Activated T-cell treated with anti-CD3 and anti-CD28 coated beads, Interleukin-2, amount 50 U/mL, for 48 hours (primary cell): ENCODE results near the gene C1orf56.
A peak's percentile ranks its signal among the peaks of the same experiment; 100 is the strongest.

Source experiments
- DNase-seq, 2 experiments: peaks; one replicate each; pipeline ENCODE4 v3.0.0-alpha.2; 2020

Gene C1orf56, protein sequence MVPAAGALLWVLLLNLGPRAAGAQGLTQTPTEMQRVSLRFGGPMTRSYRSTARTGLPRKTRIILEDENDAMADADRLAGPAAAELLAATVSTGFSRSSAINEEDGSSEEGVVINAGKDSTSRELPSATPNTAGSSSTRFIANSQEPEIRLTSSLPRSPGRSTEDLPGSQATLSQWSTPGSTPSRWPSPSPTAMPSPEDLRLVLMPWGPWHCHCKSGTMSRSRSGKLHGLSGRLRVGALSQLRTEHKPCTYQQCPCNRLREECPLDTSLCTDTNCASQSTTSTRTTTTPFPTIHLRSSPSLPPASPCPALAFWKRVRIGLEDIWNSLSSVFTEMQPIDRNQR

DNA sequence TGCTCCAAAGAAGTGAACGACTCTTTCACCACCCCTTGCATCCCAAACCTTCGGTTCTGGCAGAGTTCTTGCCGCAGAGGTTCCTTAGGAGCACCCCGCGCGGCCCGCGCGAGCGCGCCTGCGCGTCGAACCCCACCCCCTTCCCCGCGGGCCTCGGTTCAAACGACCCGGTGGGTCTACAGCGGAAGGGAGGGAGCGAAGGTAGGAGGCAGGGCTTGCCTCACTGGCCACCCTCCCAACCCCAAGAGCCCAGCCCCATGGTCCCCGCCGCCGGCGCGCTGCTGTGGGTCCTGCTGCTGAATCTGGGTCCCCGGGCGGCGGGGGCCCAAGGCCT, at the start of gene C1orf56:
C1orf56 (plus strand) TSS at position 161 of the 334 bp plus-strand sequence; CDS start at position 258, 97 bp downstream.
- DNase-seq = peak; percentile 70 to 74

DNA sequence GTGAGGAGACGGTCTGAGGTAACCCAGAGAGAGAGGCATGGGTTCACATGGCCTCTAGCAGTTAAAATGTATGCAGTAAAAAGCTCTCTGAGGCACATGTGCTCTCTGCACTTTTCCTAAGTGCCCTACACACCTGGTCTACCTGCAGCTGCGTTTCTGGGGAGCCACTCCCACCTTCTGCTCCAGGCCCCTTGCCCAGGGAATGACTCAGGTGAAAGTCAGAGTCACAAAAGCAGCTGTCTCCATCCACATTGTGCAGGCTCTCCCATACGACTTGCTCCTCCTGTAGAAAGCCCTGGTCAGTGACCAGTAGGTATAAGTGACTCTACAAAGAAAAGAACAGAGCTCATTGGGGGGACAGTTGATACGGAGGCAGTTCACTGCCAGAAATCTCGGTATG, 49.6 kb upstream of the C1orf56 start:
- no peak for DNase-seq

DNA sequence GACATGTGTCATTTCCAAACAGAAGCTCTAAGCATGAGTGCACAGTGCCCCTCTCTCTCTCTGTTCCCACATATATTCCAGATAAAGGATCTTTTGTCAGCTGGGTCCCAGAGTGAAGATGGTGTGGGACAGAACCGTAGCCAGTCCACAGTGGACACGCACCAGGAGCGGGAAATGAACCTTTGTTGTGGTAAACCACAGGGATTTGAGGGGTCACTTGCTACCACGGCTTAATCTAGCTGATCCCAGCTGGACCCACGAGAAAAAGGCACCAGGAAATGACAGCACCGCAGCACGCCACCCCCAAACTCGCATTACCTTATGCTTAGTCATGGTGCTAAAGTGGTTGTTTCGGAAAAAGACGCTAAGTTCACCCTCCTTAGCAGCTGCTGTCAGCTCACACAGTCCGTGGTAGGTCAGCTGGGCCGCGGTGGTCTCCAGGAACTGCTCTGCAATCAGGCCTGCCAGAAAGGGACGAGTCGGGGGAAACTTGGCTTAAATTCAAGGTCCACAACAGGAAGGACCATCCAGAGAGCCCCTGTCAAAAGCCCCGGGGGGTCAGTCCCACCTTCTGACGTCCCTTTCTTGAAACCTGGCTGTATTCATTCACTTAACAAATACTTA, 48.4 kb upstream of the C1orf56 start:
- DNase-seq = peak; percentile 52 to 60

DNA sequence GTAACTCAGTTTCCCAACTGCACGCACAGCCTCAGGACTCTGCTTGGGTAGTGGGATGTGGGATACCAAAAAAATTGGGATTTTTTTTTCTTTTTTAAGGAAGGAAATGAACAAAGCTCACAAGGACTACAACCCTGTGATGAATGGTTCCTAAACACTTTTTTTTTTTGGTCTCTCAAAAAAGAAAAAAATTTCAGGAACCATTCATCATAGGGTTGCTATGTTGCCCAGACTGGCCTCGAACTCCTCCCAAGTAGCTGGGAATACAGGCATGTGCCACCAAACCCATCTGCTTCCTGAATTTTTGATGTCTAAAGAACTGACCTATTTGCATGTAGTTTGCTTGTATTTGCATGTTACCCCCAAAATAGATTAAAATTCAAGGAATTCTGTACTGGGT, 47.6 kb upstream of the C1orf56 start:
- DNase-seq = no peak

DNA sequence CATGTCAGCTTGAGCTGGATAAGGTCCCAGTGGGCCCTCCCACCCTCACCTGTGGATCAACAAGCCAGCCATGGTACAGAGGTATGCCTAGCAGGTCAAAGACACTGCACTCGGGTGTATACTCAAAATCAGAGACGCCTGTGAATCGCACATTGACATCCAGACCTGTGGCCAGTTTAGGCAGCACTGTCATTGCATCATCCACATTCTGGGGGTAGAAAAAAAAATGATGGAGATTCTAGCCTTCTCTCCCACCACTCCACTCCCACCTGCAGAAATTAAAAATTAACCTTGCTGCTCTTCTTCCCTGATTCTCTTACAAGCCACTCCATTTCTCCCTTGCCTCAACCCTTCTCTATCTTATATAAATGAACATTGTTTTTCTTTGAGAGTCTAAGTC, 47.1 kb upstream of the C1orf56 start:
- no peak for DNase-seq

DNA sequence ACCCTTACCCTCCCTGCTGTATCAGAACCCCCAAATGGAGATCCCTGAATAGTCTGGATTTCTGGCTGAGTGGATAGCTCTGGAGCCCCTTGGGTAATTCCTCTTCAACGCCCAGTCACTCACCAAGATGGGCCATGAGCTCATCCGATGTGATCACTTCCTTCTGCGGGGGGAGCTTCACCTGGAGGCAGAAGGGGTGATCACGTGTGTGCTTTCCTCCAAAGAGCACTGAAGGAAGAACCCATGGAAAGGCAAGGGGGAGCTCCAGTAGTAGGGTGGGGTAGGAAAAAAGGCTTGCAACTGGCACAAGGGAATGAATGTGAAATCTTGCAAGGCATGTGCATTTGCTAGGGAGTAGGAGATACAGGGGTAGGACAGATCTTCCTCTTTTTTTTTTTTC, 45.9 kb upstream of the C1orf56 start:
- no peak for DNase-seq

DNA sequence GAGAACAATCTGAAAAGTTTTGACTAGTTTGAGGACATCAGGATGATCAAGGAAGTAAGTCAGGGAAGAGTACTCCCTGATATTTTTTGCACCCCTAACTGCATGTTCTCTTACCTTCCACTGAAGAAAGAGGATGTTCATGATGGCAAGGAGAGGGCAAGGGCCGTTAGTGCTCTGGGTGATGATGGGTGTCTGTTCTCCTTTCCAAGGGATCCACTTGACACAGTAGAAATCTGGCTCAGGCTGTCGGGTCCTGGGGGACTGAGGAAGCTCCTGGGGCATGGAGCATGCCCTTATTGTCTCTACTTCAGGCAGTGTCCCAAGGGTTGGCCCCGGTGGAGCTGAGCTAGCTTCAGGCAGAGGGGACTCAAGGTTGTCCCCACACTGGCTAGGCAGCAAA, 45.5 kb upstream of the C1orf56 start:
- no peak for DNase-seq

DNA sequence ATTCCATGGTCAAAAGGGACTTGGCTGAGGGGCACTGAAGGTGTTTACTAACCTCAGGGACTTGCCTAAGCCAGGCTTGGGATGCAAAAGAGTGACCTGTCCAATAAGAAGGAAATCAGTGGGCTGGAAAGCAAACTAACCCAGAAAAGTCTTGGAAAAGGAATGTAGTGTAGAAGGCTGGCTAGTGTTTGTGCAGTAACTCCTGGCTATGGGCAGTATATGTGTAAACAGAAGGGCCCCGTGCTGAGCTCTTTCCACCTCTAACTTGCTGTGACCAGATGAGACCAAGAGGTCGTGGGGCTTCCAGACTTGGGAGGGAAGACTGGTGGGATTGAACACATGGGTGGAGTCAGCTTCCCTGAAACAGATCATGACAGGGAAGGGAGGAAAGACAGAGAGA, 44.9 kb upstream of the C1orf56 start:
- DNase-seq = no peak

DNA sequence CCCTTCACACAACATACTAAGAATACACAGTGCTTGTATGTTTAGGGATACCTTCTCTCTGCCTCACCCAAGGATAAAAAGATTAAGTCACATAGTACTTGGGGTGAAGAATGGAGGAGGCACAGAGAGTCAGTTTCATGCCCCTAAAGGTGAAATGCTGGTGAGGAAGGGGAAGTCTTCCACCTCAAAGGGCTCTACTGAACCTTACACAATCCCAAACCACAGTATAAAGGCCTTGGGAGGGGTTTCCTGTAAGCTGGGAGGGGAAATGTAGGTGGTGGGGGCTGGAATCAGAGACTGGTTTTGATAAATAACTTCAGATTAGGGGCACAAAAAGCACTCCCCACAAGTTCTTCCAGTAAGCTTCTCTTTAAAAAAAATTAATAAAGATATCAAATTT, 44.4 kb upstream of the C1orf56 start:
- no peak for DNase-seq

DNA sequence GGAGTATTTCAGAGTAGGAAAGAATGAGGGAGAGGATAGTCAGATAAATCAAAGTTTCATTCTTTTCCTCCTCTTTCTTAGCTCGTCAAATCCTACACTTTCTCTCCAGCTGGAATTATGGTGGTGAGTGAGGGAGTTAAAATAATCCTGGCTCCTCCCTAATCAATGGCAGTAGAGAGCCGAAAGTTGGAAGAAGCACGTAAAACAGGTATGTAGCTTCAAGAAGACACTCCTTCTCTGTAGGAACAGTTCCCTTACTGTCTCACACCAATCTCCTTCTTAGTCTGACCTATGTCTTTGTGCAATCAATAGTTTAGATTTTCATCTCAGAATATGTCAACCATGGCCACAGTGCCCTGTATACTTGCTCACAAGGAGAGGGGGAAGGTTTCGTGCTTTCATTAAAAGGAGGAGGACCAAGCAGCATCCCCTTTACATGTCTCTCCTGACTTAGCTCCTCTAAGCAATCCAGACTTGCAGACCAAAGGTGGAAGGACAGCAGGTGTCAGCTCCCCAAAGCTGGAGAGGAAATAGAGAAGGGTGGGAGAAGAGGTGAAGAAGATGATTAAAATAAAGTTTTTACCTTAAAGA, 41.7 kb upstream of the C1orf56 start:
- no peak for DNase-seq

DNA sequence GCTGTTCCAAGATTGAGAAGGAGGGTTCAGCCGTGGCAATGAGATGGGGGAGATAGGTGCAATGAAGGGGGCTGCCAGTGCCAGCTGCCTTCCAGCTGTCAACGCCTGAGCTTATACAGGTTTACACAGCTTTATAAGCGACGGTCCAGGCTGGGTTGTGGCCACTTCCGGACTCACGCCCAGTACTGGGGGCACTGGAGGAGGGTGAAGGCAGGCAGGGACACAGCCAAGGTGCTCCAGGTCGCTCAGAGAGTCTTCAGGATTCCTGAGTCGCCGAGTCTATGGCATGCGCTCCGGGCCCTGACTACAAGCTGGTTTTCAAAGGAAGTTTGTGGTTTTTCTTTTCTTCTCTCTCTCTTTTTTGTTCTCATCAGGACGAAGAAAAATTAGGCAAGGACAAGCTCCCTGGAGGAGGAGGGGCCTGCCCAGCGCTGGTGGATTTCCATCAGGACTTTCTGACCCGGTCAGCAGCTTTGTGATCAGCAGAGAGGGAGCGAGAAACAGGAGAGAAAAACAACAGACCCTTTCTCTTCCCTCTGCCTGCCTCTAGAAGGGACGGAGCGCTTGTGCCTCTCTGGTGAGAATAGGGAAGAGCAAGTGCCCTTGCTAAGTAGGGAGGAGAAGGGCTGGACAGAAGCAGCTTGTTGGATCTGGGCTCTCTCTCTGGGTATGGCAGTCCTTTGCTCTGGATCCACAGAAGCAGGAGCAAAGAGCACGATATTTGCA, 41.1 kb upstream of the C1orf56 start, which contains the start of gene MINDY1:
MINDY1 (minus strand) TSS at position 576 of the 726 bp plus-strand sequence. CDS start 4,285 bp downstream, outside the sequence.
- peak; percentile 61 to 63 for DNase-seq

DNA sequence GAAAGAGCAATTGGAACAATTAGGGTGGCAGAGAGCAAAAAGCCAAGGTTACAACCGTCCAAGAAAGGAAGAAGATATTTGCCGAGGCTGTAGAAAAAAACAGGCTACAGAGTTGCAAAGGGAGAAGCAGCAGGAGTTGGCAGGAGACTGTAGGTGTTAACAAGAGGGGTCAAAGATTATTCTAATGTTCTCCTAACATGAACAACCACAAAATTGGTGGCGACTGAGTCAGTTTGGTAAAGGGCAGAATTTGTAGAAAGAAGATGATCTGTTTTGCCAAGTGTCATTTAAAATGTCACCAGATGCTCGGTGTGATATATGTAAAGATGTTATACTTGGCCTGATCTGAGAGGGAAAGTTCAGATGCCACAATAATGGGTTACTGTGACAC, 39.7 kb upstream of the C1orf56 start:
- DNase-seq = no peak

DNA sequence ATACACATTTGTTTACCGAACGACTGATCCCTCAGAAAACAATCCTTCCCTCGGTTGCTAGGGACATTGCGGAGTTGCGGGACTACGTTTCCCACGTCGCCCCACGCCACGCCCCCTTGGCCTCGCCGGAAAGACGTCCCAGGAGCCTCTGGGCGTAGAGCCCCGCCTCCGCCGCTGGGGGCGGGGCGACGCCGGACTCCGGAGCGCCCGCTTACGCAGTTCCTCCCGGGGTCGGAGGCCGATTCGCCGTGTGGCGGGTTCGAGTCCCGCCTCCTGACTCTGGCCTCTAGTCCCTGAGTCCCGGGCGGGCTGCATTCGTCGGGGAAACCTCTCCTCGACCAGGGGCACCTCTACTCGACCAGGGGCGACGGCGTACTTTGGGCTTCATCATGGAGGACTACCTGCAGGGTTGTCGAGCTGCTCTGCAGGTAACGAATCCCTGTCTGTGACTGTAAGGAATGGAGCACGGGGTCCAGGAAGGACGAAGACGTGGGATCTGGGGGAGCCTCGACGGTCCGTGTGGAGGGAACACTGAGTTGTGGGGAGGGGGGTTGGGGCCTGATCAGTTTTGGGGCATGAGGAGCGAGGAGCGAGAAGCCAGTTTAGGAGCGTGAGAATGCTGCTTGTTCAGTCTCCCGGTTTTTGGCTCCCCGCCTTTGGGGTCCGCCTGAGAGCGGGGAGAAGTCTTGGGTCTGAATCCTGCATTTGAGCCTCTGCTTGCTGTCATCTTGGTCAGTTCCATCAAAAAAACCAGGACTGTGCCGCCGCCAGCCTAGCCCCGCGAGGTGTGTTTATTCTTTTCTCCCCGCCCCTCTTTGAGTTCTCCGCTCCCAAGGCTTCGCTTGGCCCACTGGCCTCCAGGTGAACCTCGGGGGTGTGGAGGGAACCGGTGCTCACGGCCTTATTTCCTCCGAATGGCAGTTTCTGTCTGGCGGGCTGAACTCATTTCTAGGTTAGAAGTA, 39.0 kb upstream of the C1orf56 start, which contains the start of gene PRUNE1:
PRUNE1 (plus strand) TSS at position 206 of the 962 bp plus-strand sequence; CDS start at position 390, 184 bp downstream.
- peak; percentile 96 to 97 for DNase-seq

DNA sequence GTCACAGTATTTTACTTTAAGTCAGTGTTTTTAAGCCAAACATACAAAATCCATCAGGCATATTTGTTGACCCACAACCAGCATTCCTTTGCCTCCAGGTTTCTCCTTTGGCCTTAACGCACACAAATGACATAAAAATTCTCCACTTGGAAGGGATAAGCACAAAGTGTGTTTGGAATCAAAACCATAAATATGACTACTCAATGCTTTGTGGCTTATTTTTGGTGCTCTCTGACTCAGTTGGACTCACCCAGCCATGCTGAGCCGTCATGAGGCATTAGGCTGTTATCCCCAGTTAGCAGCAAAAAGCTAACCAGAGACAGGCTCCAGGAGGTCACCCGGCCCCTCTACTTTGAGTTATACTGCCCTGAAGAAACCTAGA, 38.4 kb upstream of the C1orf56 start:
- DNase-seq = peak; percentile 35 to 40

DNA sequence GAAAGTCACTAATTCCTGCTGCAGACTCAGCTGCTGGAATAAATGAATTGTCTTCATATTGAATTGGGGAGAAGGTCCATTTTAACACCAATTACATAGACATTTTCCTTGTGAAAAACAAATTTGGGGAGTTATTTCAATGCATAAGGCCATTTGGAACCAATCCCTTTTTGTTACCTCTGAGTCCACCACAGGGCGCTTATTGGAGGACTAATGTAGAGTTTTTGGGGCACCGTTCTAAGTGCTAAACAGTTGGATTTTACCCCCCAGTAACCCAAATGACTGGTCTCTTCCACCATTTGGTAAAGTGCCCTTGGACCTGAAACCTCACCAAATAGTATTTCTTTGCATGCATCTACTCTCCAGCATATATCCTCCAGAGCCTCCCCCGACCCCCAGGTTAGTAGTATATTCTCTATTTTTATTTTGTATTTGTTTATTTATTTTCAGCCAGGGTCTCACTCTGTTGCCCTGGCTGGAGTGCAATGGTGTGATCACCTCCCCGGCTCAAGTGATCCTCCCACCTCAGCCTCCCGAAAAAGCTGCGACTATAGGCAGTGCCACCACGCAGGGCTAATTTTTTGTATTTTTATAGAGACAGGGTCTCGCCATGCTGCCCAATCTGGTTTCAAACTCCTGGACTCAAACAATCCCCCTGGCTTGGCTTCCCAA, 37.7 kb upstream of the C1orf56 start:
- no peak for DNase-seq

DNA sequence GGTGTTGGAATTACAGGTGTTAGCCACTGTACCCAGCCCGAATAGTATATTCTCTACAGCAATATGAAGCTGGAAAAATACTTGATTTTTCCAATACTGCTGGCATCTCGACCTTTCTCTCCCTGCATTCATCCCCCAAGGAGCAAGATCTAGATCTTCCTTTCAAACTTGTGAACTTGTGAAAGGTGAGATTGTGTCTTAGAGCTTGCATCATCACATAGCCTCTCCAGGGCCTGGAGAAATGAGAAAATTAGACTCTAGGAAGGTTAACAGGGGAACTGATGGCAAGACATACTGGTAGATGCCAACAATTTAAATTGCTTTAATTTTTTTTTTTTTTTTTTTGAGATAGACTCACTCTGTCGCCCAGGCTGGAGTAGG, 37.2 kb upstream of the C1orf56 start:
- DNase-seq = no peak

DNA sequence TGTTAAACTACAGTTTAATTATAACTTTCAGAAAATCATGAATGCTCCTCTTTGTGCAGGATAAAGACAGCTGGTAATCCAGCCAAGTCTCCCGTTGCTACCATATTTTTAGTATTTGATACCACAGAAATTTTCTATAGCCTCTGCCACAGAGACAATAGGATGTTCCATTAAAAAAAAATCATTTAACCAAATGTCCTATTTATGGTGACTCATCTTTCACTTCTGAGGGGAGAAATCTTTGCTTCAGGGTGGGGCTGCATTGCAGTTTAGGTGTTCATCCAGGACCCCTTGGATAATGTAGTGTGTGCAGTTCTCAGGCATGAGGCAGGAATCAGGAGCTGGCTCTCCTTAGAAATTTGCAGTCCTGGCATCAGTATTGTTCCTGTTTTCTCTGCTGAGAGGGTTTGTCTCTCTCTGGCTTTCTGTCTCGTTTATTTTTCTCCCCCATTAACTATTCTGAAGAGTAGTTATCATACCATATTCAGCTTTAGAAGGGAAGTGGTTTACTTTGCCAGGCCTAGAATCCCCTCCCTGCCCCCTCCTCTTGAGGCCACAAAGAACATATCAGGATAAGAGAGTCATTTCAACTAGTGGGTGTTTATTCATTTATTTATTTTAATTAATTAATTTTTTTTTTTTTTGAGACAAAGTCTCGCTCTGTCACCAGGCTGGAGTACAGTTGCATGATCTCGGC, 36.2 kb upstream of the C1orf56 start:
- DNase-seq = no peak

DNA sequence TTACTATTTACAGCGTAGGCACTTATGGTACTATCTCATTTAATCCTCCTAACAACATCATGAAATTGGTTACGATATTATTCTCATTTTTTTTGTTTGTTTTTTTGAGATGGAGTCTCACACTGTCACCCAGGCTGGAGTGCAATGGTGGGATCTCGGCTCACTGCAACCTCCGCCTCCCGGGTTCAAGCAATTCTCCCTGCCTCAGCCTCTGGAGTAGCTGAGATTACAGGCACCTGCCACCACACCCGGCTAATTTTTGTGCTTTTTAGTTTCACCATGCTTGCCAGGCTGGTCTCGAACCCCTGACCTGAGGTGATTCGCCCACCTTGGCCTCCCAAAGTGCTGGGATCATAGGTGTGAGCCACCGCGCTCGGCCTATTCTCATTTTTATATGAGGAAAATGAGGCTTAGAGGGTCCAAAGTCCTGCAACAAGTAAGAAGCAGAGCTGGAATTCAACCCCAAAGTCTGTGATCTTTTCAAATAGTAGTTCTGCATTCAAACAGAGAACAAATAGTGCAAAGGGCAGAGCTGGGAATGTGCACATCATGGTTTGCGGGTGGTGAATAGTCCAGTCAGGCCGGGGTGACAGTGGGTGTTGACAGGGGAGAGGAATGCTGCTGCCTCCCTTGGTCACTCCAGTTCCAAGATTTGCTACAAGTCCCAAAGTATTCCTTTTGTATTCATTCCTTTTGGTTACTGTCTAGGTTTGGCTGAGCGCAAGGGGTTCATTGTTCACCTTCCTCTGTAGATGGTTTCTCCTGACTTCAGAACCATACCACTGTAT, 34.7 kb upstream of the C1orf56 start:
- DNase-seq = no peak

DNA sequence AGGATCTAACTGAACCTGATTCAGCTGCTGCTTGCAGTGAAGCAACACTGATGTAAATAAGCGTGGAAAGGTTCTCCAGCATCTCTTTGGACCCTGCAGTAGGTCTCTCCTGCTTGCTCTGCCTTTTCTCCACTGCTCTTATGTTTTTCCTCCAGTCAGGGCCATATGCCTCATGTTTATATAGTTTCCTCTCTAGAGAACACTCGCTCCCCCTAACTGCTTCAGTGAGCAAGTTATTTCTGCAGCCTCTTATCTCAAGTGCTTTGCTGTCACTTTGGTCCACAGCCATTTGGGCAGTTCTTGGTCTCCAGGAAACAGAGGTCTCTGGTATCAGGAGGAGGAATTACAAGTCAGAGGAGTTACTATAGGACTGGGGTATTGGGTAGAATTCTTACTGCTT, 34.0 kb upstream of the C1orf56 start:
- DNase-seq = no peak

DNA sequence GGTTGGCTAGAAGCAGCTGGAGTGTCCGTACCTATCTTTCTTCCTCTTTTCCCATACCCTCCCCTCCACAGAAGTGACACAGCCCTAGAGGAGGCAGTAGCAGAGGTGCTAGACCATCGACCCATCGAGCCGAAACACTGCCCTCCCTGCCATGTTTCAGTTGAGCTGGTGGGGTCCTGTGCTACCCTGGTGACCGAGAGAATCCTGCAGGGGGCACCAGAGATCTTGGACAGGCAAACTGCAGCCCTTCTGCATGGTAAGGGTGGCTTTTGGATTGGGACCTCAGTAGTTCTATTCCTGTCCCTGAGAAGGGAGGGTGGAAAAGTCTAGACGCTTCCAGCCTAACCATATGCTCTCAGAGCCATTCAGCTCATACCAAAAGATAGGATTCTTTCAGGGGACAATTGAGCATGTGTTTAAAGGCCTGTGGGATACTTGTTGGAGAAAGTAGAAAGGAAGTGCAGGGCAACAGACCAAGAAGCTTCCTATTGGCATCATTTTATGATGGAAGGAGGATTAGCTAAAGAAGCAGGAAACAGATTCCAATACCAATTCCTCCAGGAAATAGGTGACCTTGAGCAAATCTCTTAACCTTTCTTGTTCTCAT, 22.9 kb upstream of the C1orf56 start:
- DNase-seq = peak; percentile 85 to 88
